HL-60 (cell line): ENCODE data around the gene CATSPERE.

Experiments used
- TF ChIP-seq, protein P1 (sequence below): IDR thresholded peaks from one replicate; pipeline ENCODE4 v1.5.1; 2011; ENCODE audit warnings: low read length, control low read depth, inconsistent platforms; ENCODE audit not compliant: insufficient read depth
- TF ChIP-seq, protein P2 (sequence below): IDR thresholded peaks from 2 replicates; pipeline ENCODE4 v1.6.1; 2012; ENCODE audit warnings: low read depth; ENCODE audit not compliant: insufficient replicate concordance

DNA sequence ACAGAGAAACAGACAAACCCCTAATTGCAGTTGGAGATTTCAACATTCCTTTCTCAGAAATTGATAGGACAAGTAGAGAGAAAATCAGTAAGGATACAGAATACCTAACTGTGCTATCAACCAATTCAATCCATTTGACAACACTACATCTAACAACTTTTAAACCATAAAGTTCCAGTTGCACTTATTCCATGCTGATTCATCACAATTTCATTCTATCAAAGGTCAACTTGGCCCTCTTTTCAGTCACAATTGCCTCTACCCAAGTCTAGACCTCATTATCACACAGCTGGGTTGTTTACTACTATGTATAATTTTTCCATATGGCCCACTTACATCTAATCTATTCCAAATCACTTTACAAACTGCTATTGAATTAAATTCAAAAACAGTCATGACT is 172.1 kb downstream of the CATSPERE start:
- TF ChIP-seq, protein P1, sequence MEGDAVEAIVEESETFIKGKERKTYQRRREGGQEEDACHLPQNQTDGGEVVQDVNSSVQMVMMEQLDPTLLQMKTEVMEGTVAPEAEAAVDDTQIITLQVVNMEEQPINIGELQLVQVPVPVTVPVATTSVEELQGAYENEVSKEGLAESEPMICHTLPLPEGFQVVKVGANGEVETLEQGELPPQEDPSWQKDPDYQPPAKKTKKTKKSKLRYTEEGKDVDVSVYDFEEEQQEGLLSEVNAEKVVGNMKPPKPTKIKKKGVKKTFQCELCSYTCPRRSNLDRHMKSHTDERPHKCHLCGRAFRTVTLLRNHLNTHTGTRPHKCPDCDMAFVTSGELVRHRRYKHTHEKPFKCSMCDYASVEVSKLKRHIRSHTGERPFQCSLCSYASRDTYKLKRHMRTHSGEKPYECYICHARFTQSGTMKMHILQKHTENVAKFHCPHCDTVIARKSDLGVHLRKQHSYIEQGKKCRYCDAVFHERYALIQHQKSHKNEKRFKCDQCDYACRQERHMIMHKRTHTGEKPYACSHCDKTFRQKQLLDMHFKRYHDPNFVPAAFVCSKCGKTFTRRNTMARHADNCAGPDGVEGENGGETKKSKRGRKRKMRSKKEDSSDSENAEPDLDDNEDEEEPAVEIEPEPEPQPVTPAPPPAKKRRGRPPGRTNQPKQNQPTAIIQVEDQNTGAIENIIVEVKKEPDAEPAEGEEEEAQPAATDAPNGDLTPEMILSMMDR, result no peak
- TF ChIP-seq, protein P2, sequence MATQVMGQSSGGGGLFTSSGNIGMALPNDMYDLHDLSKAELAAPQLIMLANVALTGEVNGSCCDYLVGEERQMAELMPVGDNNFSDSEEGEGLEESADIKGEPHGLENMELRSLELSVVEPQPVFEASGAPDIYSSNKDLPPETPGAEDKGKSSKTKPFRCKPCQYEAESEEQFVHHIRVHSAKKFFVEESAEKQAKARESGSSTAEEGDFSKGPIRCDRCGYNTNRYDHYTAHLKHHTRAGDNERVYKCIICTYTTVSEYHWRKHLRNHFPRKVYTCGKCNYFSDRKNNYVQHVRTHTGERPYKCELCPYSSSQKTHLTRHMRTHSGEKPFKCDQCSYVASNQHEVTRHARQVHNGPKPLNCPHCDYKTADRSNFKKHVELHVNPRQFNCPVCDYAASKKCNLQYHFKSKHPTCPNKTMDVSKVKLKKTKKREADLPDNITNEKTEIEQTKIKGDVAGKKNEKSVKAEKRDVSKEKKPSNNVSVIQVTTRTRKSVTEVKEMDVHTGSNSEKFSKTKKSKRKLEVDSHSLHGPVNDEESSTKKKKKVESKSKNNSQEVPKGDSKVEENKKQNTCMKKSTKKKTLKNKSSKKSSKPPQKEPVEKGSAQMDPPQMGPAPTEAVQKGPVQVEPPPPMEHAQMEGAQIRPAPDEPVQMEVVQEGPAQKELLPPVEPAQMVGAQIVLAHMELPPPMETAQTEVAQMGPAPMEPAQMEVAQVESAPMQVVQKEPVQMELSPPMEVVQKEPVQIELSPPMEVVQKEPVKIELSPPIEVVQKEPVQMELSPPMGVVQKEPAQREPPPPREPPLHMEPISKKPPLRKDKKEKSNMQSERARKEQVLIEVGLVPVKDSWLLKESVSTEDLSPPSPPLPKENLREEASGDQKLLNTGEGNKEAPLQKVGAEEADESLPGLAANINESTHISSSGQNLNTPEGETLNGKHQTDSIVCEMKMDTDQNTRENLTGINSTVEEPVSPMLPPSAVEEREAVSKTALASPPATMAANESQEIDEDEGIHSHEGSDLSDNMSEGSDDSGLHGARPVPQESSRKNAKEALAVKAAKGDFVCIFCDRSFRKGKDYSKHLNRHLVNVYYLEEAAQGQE, result no peak
